Measurements from ENCODE around the gene GAP43.

GRCh38 chr3:115712871-115713270 lies 89.6 kb downstream of the GAP43 start:
- no peak for TF ChIP-seq CTCF (IDR thresholded peaks at IDR 0.05)
- no peak for TF ChIP-seq POLR2A (IDR thresholded peaks at IDR 0.05)

Data from thyroid gland (tissue), 4 donors.